ENCODE results near the gene DNTT.

DNA sequence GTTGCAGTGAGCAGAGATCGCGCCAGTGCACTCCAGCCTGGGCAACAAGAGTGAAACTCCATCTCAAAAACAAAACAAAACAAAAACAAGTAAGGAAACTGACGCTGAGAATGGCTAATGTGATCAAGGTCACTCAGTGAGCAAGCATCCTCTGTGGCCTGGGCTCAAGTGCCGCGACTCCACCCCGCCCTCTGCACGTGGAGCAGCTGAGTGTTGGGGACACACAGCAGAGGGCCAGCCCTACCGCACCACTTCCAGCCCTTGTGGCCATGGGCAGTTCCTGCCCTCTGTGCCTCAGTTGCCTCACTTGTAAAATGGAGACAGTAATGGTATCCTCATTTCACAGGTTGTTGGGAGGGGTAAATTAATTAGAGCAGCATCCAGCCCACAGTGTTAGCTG is 75.5 kb downstream of the DNTT start:
- TF ChIP-seq, protein P1, sequence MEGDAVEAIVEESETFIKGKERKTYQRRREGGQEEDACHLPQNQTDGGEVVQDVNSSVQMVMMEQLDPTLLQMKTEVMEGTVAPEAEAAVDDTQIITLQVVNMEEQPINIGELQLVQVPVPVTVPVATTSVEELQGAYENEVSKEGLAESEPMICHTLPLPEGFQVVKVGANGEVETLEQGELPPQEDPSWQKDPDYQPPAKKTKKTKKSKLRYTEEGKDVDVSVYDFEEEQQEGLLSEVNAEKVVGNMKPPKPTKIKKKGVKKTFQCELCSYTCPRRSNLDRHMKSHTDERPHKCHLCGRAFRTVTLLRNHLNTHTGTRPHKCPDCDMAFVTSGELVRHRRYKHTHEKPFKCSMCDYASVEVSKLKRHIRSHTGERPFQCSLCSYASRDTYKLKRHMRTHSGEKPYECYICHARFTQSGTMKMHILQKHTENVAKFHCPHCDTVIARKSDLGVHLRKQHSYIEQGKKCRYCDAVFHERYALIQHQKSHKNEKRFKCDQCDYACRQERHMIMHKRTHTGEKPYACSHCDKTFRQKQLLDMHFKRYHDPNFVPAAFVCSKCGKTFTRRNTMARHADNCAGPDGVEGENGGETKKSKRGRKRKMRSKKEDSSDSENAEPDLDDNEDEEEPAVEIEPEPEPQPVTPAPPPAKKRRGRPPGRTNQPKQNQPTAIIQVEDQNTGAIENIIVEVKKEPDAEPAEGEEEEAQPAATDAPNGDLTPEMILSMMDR (optimal IDR thresholded peaks at IDR 0.05 in 1 of 3, IDR thresholded peaks at IDR 0.05 in 1 of 3, conservative IDR thresholded peaks at IDR 0.05 in 1 of 3; ENCODE audit: extremely low read depth in 1 of 3, insufficient read depth in 2 of 3, low read length in 3 of 3): no peak
- no peak for TF ChIP-seq EZH2 (IDR thresholded peaks at IDR 0.05; ENCODE audit: low read length)
